AG10803 (cell line): ENCODE data around the gene FAM200B.

ENCODE experiments used
- DNase-seq: peaks from one replicate; pipeline ENCODE4 v3.0.0; 2010; ENCODE audit warnings: low read depth
- H3K4me3 ChIP-seq: 2 replicates; pipeline ENCODE4 v1.5.1; 2011; ENCODE audit warnings: mild to moderate bottlenecking, low read length, control low read depth
- TF ChIP-seq, protein P1 (sequence below): conservative IDR thresholded peaks from 2 replicates; pipeline ENCODE4 v1.5.1; 2011; ENCODE audit warnings: mild to moderate bottlenecking, low read length, control low read depth, inconsistent platforms

The FAM200B gene

DNA sequence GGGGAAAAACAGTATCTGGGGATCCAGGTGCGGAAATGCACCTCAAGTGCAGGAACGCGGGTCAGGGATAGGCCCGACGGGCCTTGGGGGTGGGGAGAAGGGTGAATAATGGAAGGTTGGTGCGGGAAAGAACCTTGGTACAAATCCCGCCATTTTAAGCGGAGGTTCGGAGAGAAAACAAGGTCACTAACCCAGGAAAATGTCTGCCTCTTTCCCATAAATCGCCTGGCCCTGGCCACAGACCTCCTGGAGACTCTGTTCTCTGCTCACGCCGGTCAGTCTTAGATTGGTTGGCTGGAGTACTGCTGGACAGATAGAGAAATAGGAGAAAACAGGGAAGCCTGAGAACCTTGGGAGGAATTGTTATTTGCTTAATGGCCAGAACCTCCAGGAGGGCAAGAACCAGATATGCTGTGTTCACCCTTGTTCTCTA is 25.6 kb upstream of the FAM200B start:
- no peak for DNase-seq
- TF ChIP-seq, protein P1, sequence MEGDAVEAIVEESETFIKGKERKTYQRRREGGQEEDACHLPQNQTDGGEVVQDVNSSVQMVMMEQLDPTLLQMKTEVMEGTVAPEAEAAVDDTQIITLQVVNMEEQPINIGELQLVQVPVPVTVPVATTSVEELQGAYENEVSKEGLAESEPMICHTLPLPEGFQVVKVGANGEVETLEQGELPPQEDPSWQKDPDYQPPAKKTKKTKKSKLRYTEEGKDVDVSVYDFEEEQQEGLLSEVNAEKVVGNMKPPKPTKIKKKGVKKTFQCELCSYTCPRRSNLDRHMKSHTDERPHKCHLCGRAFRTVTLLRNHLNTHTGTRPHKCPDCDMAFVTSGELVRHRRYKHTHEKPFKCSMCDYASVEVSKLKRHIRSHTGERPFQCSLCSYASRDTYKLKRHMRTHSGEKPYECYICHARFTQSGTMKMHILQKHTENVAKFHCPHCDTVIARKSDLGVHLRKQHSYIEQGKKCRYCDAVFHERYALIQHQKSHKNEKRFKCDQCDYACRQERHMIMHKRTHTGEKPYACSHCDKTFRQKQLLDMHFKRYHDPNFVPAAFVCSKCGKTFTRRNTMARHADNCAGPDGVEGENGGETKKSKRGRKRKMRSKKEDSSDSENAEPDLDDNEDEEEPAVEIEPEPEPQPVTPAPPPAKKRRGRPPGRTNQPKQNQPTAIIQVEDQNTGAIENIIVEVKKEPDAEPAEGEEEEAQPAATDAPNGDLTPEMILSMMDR = no peak
- peak overlapping the region; percentile 72 for H3K4me3 ChIP-seq

DNA sequence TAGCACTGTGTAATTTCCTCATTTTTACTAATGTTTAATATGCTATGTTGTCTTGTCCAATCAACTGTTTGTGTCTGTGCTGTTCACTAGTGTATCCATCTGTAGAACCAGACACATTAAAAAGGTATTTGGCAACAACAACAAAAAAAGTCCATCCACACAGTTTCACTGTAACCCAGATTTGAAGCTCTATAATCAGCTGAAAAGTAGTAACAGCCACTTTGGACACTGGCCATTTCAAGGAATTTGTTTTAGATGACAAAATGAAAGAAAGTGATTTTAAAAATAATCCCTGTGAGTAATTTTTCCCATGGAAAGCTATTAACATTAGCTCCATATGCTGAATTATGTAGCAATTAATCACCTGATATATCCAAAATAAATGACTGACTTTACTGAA is 24.3 kb upstream of the FAM200B start:
- peak; percentile 37 for DNase-seq
- H3K4me3 ChIP-seq = no peak overlapping the region
- TF ChIP-seq, protein P1 = no peak

DNA sequence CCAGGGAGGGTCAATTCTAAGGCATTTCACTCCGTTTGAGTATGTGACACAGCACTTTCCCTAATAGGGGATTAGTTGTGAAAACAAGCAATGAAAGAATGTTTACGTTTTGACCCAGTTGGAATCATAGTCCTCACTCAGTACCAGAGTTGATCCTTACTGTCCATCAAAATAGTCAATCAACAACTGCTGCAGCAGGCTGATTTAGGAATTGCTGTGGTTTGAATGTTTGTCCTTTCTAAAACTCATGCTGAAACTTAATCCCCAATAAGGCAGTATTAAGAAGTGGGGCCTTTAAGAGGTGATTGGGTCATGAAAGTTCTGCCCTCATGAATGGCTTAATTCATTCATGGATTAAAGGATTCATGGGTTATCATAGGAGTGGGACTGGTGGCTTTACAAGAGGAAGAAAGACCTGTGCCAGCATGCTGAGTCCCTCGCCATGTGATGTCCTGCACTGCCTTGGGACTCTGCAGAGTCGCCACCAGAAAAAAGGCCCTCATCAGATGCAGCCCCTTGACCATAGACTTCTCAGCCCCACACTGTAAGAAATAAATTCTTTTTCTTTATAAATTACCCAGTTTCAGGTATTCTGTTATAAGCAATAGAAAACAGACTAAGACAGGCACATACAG is 23.4 kb upstream of the FAM200B start:
- TF ChIP-seq, protein P1 = no peak
- no peak for DNase-seq
- H3K4me3 ChIP-seq = no peak overlapping the region

DNA sequence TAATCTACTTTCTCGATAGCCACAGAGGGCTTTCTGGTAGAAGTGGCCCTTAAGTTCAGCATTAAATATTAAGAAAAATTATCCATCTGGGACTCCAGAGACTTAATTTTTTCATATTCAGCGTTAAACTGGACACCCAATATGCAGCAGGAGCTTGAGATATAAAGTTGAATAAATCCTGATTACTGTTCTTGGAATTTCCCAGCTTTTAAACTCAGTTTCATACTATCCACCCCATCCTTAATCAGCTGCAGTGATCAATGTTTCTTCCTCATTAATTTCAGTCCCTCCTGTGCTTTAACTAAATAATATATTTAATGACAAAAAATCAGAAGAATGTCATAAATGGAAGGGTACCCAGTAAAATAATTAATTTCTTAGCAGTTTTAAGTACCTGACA is 22.8 kb upstream of the FAM200B start:
- DNase-seq = no peak
- H3K4me3 ChIP-seq = no peak overlapping the region
- TF ChIP-seq, protein P1 = no peak

DNA sequence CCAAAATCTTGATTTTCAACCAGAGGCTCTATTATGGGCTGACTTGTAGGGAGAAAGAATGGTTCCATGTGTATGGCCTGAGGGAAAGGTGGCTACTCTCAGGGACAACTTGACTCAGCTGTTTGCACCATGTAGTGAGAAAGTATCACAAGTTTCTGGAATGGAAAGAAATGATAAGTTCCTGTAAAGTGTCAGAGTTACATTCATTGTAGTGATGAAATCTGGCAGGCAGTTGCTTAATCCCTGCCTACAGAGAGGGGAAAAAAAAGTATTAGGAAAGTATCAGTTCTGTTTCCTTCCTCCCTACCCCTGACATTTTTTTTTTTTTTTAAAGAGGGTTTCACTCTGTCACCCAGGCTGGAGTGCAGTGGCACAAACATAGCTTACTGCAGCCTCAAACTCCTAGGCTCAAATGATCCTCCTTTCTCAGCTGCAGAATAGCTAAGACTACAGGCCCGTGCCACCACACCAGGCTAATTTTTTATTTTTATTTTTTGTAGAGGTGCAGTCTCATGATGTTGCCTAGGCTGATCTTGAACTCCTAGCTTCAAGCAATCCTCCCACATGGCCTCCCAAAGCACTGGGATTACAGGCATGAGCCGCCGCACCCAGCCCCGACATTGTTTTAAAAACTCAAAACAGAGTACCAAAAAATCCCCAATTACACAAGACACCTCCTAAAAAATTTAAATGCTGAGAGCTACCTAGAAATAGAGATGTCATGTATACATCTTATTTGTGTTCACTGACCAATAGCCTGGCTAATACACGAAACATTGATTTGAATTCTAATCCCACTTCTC is 21.7 kb upstream of the FAM200B start:
- TF ChIP-seq, protein P1 = no peak
- peak; percentile 82 for DNase-seq
- H3K4me3 ChIP-seq = no peak overlapping the region

DNA sequence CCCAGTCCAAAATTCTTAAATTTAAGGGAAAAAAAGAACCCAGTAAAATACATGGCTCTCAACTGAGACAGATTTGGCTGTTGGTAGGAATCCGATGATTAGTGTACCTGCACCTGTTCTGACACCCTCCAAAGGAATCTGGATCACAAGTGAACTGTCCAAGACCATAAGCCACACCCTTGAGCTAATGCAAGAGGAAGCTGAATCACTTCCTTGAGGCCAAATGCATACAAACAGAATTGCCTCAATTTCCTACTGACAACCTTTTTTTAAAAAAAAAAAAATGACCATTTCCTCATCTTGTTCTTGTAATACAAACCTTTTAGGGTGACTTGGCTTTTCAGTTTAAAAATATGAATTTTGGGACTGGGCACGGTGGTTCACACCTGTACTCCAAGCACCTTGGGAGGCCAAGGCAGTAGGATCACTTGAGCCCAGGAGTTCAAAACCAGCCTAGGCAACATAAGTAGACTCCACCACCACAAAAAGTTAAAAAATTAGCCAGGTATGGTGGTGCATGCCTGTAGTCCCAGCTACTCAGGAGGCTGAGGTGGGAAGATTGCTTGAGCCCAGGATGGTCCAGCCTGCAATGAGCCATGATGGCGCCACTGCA is 15.8 kb upstream of the FAM200B start:
- no peak for DNase-seq
- H3K4me3 ChIP-seq = no peak overlapping the region
- TF ChIP-seq, protein P1 = no peak
